GM12864 (cell line): ENCODE measurements around the gene MOV10L1.

Experiments used
- DNase-seq: peaks from one replicate; pipeline ENCODE4 v3.0.0-alpha.2; 2011; ENCODE audit warnings: low read depth
- H3K4me3 ChIP-seq: 2 replicates; pipeline ENCODE4 v1.5.1; 2011; ENCODE audit warnings: mild to moderate bottlenecking, low read depth, low read length, control low read depth
- TF ChIP-seq, protein P1 (sequence below): IDR thresholded peaks from 2 replicates; pipeline ENCODE4 v1.5.1; 2011; ENCODE audit warnings: low read depth, mild to moderate bottlenecking, moderate library complexity, low read length, control low read depth, inconsistent platforms; ENCODE audit errors: missing control alignments

The MOV10L1 gene

DNA sequence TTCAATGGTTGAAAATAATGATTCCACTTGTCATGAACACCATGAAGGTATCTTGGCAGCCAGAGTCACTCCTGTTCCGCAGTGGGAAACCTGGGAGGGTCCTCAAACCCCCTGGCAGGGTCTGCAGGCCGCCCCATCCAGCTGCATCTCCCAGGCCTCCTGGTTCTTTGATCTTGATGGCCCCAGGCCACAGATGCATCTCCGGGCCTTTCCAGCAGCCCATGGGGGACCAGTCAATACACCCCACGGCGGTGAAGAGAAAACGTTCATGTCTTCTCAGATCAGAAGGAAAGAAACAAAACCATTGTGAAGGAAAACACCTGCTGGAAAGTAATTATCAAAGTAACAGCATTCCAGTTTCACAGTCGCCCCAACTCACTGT is 29.9 kb upstream of the MOV10L1 start:
- DNase-seq: no peak
- H3K4me3 ChIP-seq: no peak overlapping the region
- TF ChIP-seq, protein P1, sequence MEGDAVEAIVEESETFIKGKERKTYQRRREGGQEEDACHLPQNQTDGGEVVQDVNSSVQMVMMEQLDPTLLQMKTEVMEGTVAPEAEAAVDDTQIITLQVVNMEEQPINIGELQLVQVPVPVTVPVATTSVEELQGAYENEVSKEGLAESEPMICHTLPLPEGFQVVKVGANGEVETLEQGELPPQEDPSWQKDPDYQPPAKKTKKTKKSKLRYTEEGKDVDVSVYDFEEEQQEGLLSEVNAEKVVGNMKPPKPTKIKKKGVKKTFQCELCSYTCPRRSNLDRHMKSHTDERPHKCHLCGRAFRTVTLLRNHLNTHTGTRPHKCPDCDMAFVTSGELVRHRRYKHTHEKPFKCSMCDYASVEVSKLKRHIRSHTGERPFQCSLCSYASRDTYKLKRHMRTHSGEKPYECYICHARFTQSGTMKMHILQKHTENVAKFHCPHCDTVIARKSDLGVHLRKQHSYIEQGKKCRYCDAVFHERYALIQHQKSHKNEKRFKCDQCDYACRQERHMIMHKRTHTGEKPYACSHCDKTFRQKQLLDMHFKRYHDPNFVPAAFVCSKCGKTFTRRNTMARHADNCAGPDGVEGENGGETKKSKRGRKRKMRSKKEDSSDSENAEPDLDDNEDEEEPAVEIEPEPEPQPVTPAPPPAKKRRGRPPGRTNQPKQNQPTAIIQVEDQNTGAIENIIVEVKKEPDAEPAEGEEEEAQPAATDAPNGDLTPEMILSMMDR: no peak

DNA sequence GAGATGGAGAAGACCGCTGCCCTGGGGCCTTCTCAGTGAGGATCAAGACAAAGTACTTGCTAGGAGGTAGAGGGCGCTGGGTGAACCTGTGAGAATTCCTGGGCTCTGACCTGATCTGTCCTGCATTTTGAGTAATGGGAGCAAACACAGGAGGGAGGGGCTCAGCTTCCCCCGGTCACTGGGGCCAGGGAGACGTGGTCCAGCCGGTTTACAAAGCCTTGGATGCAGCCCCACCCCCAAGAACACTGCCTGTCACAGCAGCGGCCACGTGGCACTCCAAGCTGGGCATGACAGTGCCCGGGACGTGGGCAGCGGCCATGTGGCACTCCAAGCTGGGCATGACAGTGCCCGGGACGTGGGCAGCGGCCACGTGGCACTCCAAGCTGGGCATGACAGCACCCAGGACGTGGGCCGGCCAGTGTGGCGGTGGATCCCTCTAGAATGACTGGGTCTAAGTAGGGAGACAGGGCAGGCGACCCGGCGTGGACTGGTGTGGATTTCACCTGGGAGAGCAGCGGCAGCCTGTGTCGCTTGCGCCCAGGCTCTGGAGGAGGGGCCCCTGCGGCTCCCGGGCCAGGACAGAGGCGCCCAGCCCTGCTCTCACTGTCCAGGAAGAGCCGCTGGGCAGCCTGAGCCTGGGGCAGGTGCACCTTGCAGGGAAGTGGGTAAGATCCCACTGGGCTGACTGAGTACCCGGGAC is 29.2 kb upstream of the MOV10L1 start:
- TF ChIP-seq, protein P1: no peak
- DNase-seq: no peak
- H3K4me3 ChIP-seq: no peak overlapping the region

- no peak overlapping the region for H3K4me3 ChIP-seq
- TF ChIP-seq, protein P1: no peak
- no peak for DNase-seq
Measured at GRCh38 chr22:50061141-50061823, 28.5 kb upstream of the MOV10L1 start.

DNA sequence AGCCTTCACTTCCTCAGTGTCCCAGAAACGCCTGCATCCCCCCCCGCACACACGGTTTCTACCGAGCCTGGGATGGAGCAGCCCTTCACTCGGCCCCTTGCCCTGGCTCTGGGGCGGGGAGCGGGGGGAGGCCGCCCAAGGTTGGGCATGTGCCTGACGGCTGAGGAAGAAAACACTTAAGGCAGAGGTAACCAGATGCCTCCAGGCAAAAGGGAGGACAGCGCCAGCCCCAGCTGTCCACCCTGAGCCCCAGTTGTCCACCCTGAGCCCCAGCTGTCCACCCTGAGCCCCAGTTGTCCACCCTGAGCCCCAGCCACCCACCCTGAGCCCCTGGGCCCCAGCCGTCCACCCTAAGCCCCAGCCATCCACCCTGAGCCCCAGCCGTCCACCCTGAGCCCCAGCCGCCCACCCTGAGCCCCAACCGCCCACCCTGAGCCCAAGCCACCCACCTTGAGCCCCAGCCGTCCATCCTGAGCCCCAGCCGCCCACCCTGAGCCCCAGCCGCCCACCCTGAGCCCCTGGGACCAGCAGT is 27.9 kb upstream of the MOV10L1 start:
- no peak for DNase-seq
- no peak overlapping the region for H3K4me3 ChIP-seq
- TF ChIP-seq, protein P1: no peak

DNA sequence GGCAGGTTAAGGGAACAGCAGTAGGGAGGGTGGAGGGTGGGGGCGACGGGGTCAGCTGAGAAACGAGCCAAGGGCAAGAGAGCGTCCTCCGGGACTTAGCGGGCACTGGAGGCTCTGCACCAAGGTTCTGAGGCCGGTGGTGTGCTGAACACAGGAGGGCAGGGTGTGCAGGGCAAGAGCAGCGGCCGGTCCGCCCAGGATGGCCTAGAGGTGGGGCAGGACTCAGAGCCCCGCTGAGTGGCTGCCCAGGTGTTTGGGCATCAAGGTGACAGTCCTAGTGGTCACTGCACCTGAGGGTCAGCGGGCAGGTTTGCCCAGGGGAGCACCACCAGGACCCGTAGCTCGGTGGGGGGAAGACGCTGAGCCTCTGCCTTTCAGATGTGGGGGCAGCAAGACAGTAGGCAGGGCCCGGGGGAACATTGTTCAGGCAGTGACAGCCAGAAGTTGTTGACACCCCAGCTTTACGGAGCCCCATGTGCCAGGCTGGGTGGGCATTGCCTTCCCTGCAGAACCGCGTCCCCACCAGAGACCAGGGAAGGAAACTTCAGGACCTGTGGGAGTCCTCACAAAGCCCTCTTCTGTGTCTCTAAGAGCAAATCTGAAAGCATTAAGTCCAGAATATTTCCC is 27.2 kb upstream of the MOV10L1 start:
- no peak overlapping the region for H3K4me3 ChIP-seq
- no peak for DNase-seq
- TF ChIP-seq, protein P1: no peak

- TF ChIP-seq, protein P1: no peak
- no peak overlapping the region for H3K4me3 ChIP-seq
- DNase-seq: no peak
Measured at GRCh38 chr22:50063589-50064393, 26.0 kb upstream of the MOV10L1 start.
